SK-N-SH (cell line): ENCODE measurements around the gene RFX1. TPM values are rescaled to one million over a fixed set of nuclear protein-coding genes. Genes with fewer than 3 reads are reported as not detected.

Source experiments
- CTCF ChIA-PET: fragments of 300-600, 350-600 bp; formaldehyde crosslinking; extraction: SDS; loops from one replicate; lab custom pipeline; 2021; lab: Yijun Ruan, JAX
- POLR2A ChIA-PET: fragments of 350-600 bp; sonication (Branson Sonifier 250); formaldehyde crosslinking; extraction: SDS; loops from one replicate; lab custom pipeline; 2020; ENCODE audit warnings: antibody characterized with exemption, inconsistent platforms; lab: Yijun Ruan, JAX
- DNase-seq: peaks from one replicate; pipeline ENCODE4 v3.0.0; 2012
- H2AFZ ChIP-seq: fragments of 200-600 bp; sonication (generic); 2 replicates; pipeline ENCODE4 v1.8.1; 2016; ENCODE audit warnings: antibody characterized with exemption, mild to moderate bottlenecking, low read depth
- H3F3A ChIP-seq: fragments of 200-600 bp; sonication (generic); replicated peaks from 2 replicates; pipeline ENCODE3; 2016; ENCODE audit warnings: antibody characterized with exemption, mild to moderate bottlenecking; ENCODE audit not compliant: insufficient read depth
- H3K27ac ChIP-seq, 2 experiments: fragments of 200-500 bp in 1 of 2; fragments of 200-600 bp in 1 of 2; sonication (Bioruptor generic) in 1 of 2; sonication (generic), shearing (Covaris generic) in 1 of 2; 2 replicates each; pipeline versions ENCODE4 v1.5.1 to v1.6.1; 2014 to 2016; ENCODE audit warnings: low read depth in 2 of 2, inconsistent platforms in 1 of 2, low read length in 1 of 2, mild to moderate bottlenecking in 1 of 2, mixed read lengths in 1 of 2
- H3K27me3 ChIP-seq: fragments of 200-600 bp; sonication (generic), shearing (Covaris generic); 2 replicates; pipeline ENCODE4 v1.6.1; 2016; ENCODE audit warnings: mixed run types; ENCODE audit not compliant: insufficient read depth
- H3K36me3 ChIP-seq, 2 experiments: fragments of 200-500 bp in 1 of 2; fragments of 200-600 bp in 1 of 2; sonication (Bioruptor generic) in 1 of 2; sonication (generic) in 1 of 2; replicated peaks in 1 of 2; 2 replicates each; pipeline versions ENCODE3 to v1.5.1; 2014 to 2016; ENCODE audit warnings: low read length in 1 of 2, mild to moderate bottlenecking in 1 of 2; ENCODE audit not compliant: insufficient read depth in 2 of 2, control insufficient read depth in 1 of 2
- H3K4me1 ChIP-seq, 2 experiments: fragments of 200-500 bp in 1 of 2; fragments of 200-600 bp in 1 of 2; sonication (Bioruptor generic) in 1 of 2; sonication (generic), shearing (Covaris generic) in 1 of 2; 2 replicates each; pipeline versions ENCODE4 v1.5.1 to v1.6.1; 2014 to 2016; ENCODE audit warnings: low read depth in 1 of 2, low read length in 1 of 2, mixed run types in 1 of 2; ENCODE audit not compliant: insufficient read depth in 2 of 2, control insufficient read depth in 1 of 2
- H3K4me2 ChIP-seq: fragments of 200-600 bp; sonication (generic), shearing (Covaris generic); 2 replicates; pipeline ENCODE4 v1.6.1; 2017; ENCODE audit warnings: mixed run types
- H3K4me3 ChIP-seq, 2 experiments: fragments of 200-500 bp in 1 of 2; fragments of 200-600 bp in 1 of 2; sonication (Bioruptor generic) in 1 of 2; sonication (generic), shearing (Covaris generic) in 1 of 2; 2 replicates each; pipeline versions ENCODE4 v1.5.1 to v1.8.1; 2014 to 2016; ENCODE audit warnings: low read depth in 2 of 2, inconsistent platforms in 1 of 2, low read length in 1 of 2, mild to moderate bottlenecking in 1 of 2, mixed read lengths in 1 of 2, moderate library complexity in 1 of 2
- H3K79me2 ChIP-seq: fragments of 200-600 bp; sonication (generic); 2 replicates; pipeline ENCODE4 v1.8.1; 2017; ENCODE audit warnings: mild to moderate bottlenecking; ENCODE audit not compliant: insufficient read depth
- H3K9ac ChIP-seq: fragments of 200-600 bp; sonication (generic); 2 replicates; pipeline ENCODE4 v1.6.1; 2017; ENCODE audit warnings: mixed run types
- H3K9me2 ChIP-seq: fragments of 200-600 bp; sonication (generic); 2 replicates; pipeline ENCODE4 v1.6.1; 2017; ENCODE audit warnings: mixed run types
- H3K9me3 ChIP-seq: fragments of 200-600 bp; sonication (generic); 2 replicates; pipeline ENCODE4 v1.6.1; 2017; ENCODE audit warnings: mixed run types, mild to moderate bottlenecking, moderate library complexity
- H4K20me1 ChIP-seq: fragments of 200-600 bp; sonication (generic); 2 replicates; pipeline ENCODE4 v1.6.1; 2017; ENCODE audit warnings: mild to moderate bottlenecking, mixed run types; ENCODE audit not compliant: insufficient read depth
- CHD2 ChIP-seq: fragments of 150-350 bp; IDR thresholded peaks from 2 replicates; pipeline ENCODE4 v1.6.1; 2018; ENCODE audit warnings: low read length; ENCODE audit not compliant: partially characterized antibody
- ELF1 ChIP-seq: IDR thresholded peaks from 2 replicates; pipeline ENCODE4 v1.4.0; 2012
- EP300 ChIP-seq, 2 experiments: IDR thresholded peaks; 2 replicates each; pipeline versions ENCODE4 v1.4.0 to v1.6.1; 2012; ENCODE audit warnings: borderline replicate concordance in 1 of 2, low read depth in 1 of 2, low read length in 1 of 2
- EZH2phosphoT487 ChIP-seq: fragments of 200-600 bp; sonication (generic); IDR thresholded peaks from 2 replicates; pipeline ENCODE4 v1.6.1; 2017; ENCODE audit warnings: low read depth, mixed run types, mild to moderate bottlenecking, antibody characterized with exemption, moderate library complexity, borderline replicate concordance
- FOXJ3 ChIP-seq: sonication (generic); formaldehyde crosslinking; IDR thresholded peaks from 2 replicates; pipeline ENCODE4 v1.5.1; 2020; ENCODE audit warnings: mild to moderate bottlenecking, missing genetic modification reagents
- GABPA ChIP-seq: IDR thresholded peaks from 2 replicates; pipeline ENCODE4 v1.4.0; 2012; ENCODE audit warnings: low read depth, mild to moderate bottlenecking
- JUND ChIP-seq: IDR thresholded peaks from 2 replicates; pipeline ENCODE4 v1.4.0; 2012
- MXI1 ChIP-seq: IDR thresholded peaks from 2 replicates; pipeline ENCODE4 v1.6.1; 2012; ENCODE audit warnings: mild to moderate bottlenecking, low read depth, low read length, improper control_type of control experiment
- NFIC ChIP-seq: IDR thresholded peaks from 2 replicates; pipeline ENCODE4 v1.4.0; 2012; ENCODE audit warnings: borderline replicate concordance
- NRF1 ChIP-seq: IDR thresholded peaks from 2 replicates; pipeline ENCODE4 v1.6.1; 2012; ENCODE audit warnings: low read depth, mild to moderate bottlenecking, low read length
- SIN3A ChIP-seq: IDR thresholded peaks from 2 replicates; pipeline ENCODE4 v1.6.1; 2012; ENCODE audit warnings: low read depth, mild to moderate bottlenecking, low read length, moderate library complexity, borderline replicate concordance
- TAF1 ChIP-seq: IDR thresholded peaks from 2 replicates; pipeline ENCODE4 v1.6.1; 2012; ENCODE audit warnings: low read depth, mild to moderate bottlenecking, low read length, moderate library complexity, borderline replicate concordance
- TCF12 ChIP-seq: IDR thresholded peaks from 2 replicates; pipeline ENCODE4 v1.4.0; 2012
- TEAD4 ChIP-seq: IDR thresholded peaks from 2 replicates; pipeline ENCODE4 v1.4.0; 2012; ENCODE audit warnings: mild to moderate bottlenecking, borderline replicate concordance; ENCODE audit not compliant: insufficient read depth
- YY1 ChIP-seq: IDR thresholded peaks from 2 replicates; pipeline ENCODE4 v1.4.0; 2012; ENCODE audit warnings: low read depth, mild to moderate bottlenecking
- whole genome bisulfite sequencing: methylation state at CpG from one replicate; pipeline ENCODE4 v1.1.6; 2017; ENCODE audit warnings: low lambda C conversion rate; 5-methylcytosine and 5-hydroxymethylcytosine counted together
- polyA plus RNA-seq, 3 experiments: library from polyadenylated mRNA; depleted of rRNA; stranded (reverse); fragments of >200 nt; gene quantifications; 2 replicates each; pipeline ENCODE4 v1.2.3, GENCODE V29; 2012
- TF ChIP-seq, protein P1 (sequence below): IDR thresholded peaks from 2 replicates; pipeline ENCODE4 v1.4.0; 2012; ENCODE audit warnings: low read depth
- TF ChIP-seq, protein P2 (sequence below): fragments of 200-600 bp; sonication (generic); IDR thresholded peaks from 2 replicates; pipeline ENCODE4 v1.6.1; 2017; ENCODE audit warnings: antibody characterized with exemption, mild to moderate bottlenecking, moderate library complexity
- TF ChIP-seq, protein P3 (sequence below): IDR thresholded peaks from 2 replicates; pipeline ENCODE4 v1.4.0; 2012; ENCODE audit warnings: low read depth, borderline replicate concordance
- TF ChIP-seq, protein P4 (sequence below): fragments of 150-350 bp; IDR thresholded peaks from 2 replicates; pipeline ENCODE4 v1.6.1; 2017; ENCODE audit warnings: antibody characterized with exemption, low read length, low read depth, borderline replicate concordance

The RFX1 gene
- polyA plus RNA-seq, 1 of the 3 experiments (the other 2 are of a cell fraction) = 1.5 TPM

GRCh38 chr19:13931391-13932148, 74.5 kb downstream of the RFX1 start:
- peaks cover 0 to 2% of the 10 kb centered on the region in 2 experiments for H3K36me3 ChIP-seq
- H3K79me2 ChIP-seq = no peaks in the 10 kb centered on the region
- 80% methylated on average over 3 of the region's 30 CpGs for WGBS
- H4K20me1 ChIP-seq = no peaks in the 10 kb centered on the region
- no peaks in the 10 kb centered on the region for H3K9me3 ChIP-seq
- H3K27me3 ChIP-seq = no peaks in the 10 kb centered on the region
- no peaks in the 10 kb centered on the region for H3F3A ChIP-seq
- H2AFZ ChIP-seq = no peak overlapping the region
- no peaks in the 10 kb centered on the region for H3K9me2 ChIP-seq
- H3K27ac ChIP-seq = no peak overlapping the region
- peak; percentile 28 for DNase-seq
- H3K4me2 ChIP-seq = no peak overlapping the region
- POLR2A ChIA-PET = no interaction called here
- no peak overlapping the region for H3K9ac ChIP-seq
- H3K4me1 ChIP-seq = peaks cover 0 to 17% of the 10 kb centered on the region in 2 experiments; a peak in 1 of 4 replicates
- TF ChIP-seq EZH2phosphoT487 (no peak), FOXJ3 (CRISPR knock-in tag) (no peak), MXI1 (no peak), TEAD4 (no peak), NFIC (no peak), JUND (no peak), NRF1 (no peak), TAF1 (no peak), TCF12 (no peak), ELF1 (no peak), YY1 (no peak), EP300 (IDR thresholded peaks at IDR 0.05; ENCODE audit: borderline replicate concordance in 1 of 2, low read depth in 1 of 2, low read length in 1 of 2) (no peak), GABPA (no peak), CHD2 (no peak), SIN3A (no peak)
- TF ChIP-seq, protein P1, sequence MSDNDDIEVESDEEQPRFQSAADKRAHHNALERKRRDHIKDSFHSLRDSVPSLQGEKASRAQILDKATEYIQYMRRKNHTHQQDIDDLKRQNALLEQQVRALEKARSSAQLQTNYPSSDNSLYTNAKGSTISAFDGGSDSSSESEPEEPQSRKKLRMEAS = no peak
- TF ChIP-seq, protein P2, sequence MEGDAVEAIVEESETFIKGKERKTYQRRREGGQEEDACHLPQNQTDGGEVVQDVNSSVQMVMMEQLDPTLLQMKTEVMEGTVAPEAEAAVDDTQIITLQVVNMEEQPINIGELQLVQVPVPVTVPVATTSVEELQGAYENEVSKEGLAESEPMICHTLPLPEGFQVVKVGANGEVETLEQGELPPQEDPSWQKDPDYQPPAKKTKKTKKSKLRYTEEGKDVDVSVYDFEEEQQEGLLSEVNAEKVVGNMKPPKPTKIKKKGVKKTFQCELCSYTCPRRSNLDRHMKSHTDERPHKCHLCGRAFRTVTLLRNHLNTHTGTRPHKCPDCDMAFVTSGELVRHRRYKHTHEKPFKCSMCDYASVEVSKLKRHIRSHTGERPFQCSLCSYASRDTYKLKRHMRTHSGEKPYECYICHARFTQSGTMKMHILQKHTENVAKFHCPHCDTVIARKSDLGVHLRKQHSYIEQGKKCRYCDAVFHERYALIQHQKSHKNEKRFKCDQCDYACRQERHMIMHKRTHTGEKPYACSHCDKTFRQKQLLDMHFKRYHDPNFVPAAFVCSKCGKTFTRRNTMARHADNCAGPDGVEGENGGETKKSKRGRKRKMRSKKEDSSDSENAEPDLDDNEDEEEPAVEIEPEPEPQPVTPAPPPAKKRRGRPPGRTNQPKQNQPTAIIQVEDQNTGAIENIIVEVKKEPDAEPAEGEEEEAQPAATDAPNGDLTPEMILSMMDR = no peak
- TF ChIP-seq, protein P3, sequence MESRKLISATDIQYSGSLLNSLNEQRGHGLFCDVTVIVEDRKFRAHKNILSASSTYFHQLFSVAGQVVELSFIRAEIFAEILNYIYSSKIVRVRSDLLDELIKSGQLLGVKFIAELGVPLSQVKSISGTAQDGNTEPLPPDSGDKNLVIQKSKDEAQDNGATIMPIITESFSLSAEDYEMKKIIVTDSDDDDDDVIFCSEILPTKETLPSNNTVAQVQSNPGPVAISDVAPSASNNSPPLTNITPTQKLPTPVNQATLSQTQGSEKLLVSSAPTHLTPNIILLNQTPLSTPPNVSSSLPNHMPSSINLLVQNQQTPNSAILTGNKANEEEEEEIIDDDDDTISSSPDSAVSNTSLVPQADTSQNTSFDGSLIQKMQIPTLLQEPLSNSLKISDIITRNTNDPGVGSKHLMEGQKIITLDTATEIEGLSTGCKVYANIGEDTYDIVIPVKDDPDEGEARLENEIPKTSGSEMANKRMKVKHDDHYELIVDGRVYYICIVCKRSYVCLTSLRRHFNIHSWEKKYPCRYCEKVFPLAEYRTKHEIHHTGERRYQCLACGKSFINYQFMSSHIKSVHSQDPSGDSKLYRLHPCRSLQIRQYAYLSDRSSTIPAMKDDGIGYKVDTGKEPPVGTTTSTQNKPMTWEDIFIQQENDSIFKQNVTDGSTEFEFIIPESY = no peak
- TF ChIP-seq, protein P4, sequence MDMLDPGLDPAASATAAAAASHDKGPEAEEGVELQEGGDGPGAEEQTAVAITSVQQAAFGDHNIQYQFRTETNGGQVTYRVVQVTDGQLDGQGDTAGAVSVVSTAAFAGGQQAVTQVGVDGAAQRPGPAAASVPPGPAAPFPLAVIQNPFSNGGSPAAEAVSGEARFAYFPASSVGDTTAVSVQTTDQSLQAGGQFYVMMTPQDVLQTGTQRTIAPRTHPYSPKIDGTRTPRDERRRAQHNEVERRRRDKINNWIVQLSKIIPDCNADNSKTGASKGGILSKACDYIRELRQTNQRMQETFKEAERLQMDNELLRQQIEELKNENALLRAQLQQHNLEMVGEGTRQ = no peak
- TF ChIP-seq, all 33 proteins: peak for 0
- no peak overlapping the region for H3K4me3 ChIP-seq
- CTCF ChIA-PET = interaction anchor here (0.6 to 1.9 kb wide), 4 partner anchors 16 to 393 kb away, joined by 3 to 5 read pairs (median 4); partner anchors contain the start of gene IL27RA
